ENCODE results near the gene NCAM1.

DNA sequence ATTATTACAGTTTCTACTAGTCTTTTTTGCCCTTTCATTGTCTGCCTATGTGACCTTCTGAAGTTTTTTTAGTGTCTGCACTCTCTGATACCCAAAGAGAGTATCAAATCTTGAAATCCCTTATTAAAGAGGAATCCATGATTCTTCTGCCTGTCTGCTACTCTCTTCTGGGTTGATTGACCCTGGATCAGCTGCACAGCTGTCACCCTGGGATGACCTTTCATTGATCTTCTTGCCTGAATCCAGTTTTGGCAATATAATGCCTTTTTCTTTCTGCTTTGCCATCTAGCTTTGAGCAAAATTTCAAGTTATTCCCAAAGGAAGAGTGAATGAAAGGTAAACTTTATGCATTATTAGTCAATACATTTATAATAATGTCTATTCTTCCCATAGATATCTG is 32.6 kb downstream of the NCAM1 start:
- TF ChIP-seq SCRT2 (tag by site-specific recombination; IDR thresholded peaks at IDR 0.05) = no peak
- TF ChIP-seq ZNF274 (IDR thresholded peaks at IDR 0.05; ENCODE audit: low read length) = no peak
- TF ChIP-seq ZNF274 (tag by site-specific recombination; IDR thresholded peaks at IDR 0.05; ENCODE audit: borderline replicate concordance) = no peak
- TF ChIP-seq, protein P1, sequence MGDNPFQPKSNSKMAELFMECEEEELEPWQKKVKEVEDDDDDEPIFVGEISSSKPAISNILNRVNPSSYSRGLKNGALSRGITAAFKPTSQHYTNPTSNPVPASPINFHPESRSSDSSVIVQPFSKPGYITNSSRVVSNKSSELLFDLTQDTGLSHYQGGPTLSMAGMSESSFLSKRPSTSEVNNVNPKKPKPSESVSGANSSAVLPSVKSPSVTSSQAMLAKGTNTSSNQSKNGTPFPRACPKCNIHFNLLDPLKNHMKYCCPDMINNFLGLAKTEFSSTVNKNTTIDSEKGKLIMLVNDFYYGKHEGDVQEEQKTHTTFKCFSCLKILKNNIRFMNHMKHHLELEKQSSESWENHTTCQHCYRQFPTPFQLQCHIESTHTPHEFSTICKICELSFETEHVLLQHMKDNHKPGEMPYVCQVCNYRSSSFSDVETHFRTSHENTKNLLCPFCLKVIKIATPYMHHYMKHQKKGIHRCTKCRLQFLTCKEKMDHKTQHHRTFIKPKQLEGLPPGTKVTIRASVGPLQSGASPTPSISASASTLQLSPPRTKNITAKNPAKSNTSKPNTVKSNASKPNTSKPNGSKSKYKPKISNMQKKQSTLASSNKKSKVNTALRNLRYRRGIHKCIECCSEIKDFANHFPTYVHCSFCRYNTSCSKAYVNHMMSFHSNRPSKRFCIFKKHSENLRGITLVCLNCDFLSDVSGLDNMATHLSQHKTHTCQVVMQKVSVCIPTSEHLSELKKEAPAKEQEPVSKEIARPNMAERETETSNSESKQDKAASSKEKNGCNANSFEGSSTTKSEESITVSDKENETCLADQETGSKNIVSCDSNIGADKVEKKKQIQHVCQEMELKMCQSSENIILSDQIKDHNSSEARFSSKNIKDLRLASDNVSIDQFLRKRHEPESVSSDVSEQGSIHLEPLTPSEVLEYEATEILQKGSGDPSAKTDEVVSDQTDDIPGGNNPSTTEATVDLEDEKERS (tag by site-specific recombination; IDR thresholded peaks at IDR 0.05) = no peak
- TF ChIP-seq ZNF548 (tag by site-specific recombination; IDR thresholded peaks at IDR 0.05) = no peak
- TF ChIP-seq ZNF654 (tag by site-specific recombination; IDR thresholded peaks at IDR 0.05; ENCODE audit: low read depth) = no peak
- TF ChIP-seq ZNF768 (tag by site-specific recombination; IDR thresholded peaks at IDR 0.05) = no peak
- no peak for TF ChIP-seq ZNF544 (tag by site-specific recombination; IDR thresholded peaks at IDR 0.05)

Measured in HEK293 (cell line).